GM18505 (cell line): ENCODE data around the gene UBTFL1.

Source experiments
- ATAC-seq: cut with Tn5 transposase; IDR thresholded peaks from one replicate; pipeline ENCODE4 v1.9.1; 2021; ENCODE audit not compliant: unreplicated experiment
- POLR2A ChIP-seq: IDR thresholded peaks from 4 replicates; pipeline ENCODE4 v1.6.1; 2011; ENCODE audit warnings: borderline replicate concordance; ENCODE audit not compliant: insufficient read depth, insufficient read length; ENCODE audit errors: extremely low read depth

The UBTFL1 gene

DNA sequence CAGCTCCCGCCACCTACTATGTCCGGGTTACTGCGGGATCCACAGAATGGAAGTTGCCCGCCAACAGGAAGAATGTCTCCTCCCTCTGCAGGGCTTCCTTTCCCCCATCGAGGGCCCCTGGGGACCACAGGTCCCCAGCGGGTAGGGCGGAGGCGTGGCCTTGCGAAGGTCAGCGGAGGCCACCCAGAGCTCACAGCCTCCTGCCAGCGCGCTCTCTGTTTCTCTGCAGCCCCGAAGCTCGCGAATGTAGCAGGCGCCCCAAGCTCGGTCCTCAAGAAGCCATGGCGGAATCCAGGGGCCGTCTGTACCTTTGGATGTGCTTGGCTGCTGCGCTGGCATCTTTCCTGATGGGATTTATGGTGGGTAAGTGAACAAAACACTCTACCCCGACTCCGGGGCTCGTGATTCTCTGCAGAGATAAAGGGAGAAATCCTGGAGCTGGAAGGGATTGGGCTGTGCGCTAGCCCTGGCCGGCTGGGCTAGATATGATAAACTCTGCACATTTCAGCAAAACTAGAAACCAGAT is 48.8 kb downstream of the UBTFL1 start, which contains the start of gene NAALAD2:
NAALAD2 (plus strand) TSS at position 186 of the 526 bp plus-strand sequence; CDS start at position 282, 96 bp downstream.
- TF ChIP-seq POLR2A, result no peak

DNA sequence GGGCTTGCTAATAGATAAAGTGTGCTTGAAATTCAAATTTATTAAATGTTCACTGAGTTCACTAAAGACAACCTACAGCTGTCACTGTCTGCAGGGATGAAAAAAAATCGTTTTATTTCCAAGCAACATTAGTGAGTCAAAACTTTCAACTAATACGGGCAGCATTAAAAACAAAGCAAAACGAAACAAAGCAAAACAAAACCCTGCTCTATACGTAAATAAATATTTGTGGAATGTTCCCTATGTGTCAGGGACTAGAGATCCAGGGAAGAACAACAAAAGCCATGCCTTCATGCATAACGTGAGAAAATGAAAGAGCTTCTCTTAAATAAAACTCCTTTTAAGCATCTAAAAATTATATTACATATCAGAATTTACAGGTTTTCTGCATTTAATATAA is 49.3 kb downstream of the UBTFL1 start:
- TF ChIP-seq POLR2A, result no peak
- ATAC-seq, result peak; percentile 25

More for the DNA sequence above, 48.8 kb downstream of the UBTFL1 start, which contains the start of gene NAALAD2:
- peak; percentile 56 for ATAC-seq
